Kidney capillary endothelial cell (primary cell): Measurements from ENCODE around the gene SLC25A19.

Experiments used
- DNase-seq: peaks from one replicate; pipeline ENCODE4 v3.0.0-alpha.2; 2018; ENCODE audit warnings: low spot score

The SLC25A19 gene

DNA sequence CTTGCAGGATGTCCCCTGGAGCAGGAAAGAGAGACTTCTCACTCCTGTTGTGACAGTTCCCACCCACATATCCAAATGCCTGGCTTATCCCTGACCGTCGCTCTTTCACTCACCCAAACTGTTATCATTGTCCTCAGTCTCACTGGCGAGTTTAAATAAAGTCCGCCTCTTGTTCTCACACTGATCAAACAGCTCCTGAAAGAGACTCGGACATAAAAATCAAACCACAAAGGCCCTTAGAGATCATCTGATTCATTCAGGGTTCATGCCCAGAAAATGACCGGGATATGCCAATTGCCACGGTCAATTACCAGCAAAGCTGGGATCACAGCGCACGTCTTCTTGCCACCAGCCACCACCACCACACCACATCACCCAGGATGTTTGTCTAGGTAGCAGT, 47.7 kb downstream of the SLC25A19 start:
- no peak for DNase-seq

DNA sequence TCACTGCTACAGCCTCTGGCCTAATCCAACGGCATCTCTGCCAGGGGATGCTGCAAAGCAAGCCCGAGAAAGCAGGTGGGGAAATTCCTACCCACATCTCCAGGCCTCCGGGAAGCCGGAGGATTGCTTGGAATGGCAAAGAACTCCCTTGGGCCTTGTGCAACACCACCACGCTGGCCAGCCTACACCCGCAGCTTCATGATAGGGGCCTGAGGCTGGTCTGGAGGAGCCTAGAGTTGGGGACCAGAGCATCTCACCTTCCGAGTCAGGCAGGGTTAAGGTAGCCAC, 48.1 kb downstream of the SLC25A19 start:
- no peak for DNase-seq

DNA sequence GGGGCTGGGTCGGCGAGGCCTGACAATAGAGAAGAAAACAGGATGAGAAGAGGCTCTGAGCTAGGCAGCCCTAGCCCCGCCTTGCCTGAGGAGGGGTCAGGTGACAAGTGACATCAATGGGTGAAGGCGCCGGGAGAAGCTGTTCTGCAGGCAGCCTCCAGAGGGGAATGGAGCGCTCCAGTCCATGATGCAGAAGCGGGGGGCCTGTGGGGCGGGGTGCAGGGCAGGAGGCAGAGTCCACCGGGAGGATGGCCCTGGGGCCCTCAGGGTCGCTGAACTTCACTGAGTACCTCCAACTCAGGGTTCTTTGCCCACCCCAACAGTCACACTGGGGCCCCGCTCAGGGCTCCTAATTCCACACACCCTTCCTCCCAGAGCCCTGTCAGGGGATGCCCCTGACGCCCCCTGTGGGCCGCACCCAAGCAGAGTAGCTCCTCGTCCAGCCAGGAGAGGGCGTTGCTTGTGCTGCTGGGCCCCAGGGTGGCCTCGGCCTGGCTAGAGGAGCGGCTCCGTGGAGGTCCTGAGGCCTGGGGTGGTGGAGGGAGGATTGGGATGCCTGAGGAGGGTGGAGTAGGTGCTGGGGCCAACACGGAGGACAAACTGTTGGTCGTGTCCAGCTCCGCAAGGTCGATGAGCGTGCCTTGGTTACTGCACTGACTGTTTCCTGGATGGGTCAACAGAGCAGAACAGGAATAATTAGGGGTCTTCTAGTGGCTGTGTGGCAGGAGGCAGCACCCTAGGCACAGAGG, 48.7 kb downstream of the SLC25A19 start:
- peak; percentile 36 for DNase-seq

DNA sequence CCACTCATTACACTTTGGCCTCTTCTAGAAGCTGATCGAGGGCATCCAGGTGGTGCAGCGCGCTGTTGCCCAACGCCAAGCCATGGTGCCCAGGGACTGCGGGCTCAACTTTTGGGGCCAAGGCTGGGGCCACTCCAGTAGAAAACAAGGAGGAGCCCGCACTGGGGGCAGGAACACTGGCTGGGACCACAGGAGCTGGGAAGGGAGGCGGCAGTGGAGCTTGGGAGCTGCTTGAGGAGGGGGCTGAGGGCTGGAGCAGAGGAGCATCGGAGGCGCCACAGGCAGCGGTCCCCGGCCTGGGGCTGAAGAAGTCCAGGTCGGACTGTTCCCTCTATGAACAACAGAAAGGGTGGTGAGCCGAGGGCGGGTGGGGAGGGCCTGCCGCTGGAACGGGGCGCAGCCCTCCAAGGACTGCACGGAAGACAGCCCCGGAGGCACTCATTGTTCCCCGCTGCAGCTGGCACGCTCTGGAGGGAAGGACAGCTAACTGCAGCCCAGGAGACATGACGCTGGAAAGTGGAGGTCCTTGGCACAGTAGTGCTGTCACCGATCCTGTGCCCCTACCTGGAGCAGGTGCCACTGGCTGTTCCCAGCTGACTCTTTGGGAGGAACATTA, 49.3 kb downstream of the SLC25A19 start:
- DNase-seq = no peak

DNA sequence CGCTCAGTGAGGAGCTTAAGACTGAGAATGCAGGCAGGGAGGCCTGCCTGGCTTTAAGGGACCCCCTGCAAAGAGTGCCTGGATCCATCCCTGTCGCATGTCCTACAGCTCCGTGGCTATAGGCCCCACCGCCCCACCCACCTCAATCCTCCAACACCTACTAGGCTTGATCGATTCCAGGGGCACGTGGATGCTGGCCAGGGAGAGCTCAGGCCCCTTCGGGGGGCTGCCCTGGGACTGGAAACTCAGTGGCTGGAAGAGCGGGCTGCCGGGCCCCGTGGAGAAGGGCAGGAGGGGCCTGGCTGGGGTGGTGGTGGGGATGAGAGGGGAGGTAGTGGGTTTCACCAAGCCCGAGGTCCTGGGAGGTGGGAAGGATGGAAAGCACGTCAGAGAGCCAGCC, 50.0 kb downstream of the SLC25A19 start:
- no peak for DNase-seq

DNA sequence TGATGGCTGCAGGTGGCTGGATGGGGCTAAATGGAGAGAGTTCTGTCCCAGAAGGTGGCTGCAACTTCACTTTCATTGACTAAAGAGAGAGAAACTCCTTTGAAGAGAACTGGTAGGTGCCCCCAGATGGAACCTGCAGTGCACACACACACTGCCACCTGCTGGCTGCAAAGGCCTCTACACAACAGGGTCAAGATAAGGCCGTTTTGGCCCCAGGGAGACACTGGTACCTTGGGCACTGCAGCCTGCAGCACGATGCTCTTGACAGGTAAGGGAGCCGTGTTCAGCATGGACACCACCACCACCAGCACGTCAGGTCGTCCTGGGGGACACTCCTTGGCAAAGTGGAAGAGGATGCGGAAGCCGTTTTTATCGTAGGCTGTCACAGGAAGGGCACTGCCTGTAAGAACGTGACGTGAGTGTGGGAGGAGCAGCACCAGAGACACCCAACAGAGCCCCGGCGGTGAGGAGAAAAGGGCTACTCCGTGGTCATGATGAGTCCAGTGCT, 50.5 kb downstream of the SLC25A19 start:
- DNase-seq = peak; percentile 62

DNA sequence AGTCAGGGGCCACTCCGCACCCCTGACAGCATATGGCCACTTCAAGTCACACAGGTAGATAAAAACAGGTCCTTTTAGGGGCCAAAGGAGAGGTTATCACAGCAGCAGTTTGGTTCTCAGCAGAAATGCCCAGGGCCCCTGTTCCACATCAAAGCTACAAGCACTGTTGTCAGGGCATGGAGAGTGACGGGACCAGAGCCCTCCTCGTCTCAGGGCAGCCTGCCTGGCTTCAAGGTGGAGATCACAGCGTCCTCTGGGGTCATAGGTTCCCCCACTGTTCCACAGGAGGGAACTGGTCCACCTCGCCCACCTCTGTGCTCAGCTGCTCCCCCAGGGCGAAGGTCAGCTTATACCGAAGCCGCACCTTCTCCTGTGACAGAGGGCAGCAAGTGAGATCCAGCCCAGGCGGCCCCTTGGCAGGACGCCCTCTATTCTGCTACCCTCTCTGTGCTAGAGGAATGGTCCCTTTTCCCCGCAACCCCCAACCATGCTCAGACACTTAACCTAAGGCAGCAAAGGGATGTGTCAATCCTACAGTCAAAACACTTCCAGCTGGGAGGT, 51.1 kb downstream of the SLC25A19 start:
- no peak for DNase-seq

DNA sequence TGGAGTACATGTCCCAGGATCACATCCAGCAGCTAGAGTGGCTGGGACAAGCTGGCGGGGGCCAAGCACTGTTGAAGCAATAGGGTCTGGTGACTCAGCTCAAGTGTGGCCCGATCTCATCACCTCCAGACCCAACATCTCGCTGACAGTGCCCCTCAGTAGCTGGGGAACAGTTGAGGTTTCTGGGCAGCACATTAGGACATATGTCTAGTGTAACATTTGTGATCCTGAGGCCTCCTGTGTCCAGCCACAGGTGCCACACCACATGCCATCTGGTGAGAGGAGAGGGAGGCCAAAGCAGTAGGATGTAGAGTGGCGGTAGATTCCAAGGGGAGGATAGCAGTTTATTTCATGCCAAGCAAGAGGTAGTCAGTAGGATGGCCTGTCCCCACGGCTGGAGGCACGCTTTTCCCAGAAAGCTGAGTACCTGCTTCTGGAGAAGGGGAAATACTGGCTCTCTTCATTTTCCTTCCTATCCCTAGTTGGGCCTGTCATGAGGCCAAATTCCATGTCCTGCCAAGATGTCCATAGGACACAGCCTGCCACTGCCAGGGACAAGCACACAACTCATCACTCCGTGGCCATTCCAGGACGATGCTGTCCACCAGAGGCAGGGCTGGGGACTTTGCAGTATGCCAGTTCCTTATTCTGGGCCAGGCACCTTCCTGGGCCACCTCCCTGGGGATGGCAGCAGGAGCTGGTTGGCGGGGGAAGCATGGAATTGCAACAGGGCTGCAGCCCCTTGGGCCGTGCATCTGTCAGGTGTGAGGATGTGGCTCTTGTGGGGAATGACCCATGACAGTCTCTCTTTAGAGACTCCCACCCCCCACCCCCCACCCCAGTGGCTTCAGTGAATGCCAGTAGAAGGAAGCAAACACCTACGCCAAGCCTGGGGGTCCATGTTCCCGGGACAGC, 51.9 kb downstream of the SLC25A19 start:
- no peak for DNase-seq

DNA sequence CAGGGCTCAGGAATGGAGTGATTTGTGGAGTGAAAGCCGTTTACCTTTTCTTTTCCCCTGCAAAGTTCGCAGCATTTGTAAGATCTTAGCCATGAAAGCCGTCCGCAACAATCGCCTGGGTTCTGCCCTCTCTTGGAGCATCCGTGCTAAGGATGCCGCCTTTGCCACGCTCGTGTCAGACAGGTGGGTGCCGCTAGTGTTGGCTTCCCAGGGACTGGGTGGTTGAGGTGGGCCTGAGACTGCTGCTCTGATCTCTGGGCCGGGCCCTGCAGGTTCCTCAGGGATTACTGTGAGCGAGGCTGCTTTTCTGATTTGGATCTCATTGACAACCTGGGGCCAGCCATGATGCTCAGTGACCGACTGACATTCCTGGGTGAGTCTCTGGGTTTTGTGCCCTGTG, 56.4 kb downstream of the SLC25A19 start:
- no peak for DNase-seq

DNA sequence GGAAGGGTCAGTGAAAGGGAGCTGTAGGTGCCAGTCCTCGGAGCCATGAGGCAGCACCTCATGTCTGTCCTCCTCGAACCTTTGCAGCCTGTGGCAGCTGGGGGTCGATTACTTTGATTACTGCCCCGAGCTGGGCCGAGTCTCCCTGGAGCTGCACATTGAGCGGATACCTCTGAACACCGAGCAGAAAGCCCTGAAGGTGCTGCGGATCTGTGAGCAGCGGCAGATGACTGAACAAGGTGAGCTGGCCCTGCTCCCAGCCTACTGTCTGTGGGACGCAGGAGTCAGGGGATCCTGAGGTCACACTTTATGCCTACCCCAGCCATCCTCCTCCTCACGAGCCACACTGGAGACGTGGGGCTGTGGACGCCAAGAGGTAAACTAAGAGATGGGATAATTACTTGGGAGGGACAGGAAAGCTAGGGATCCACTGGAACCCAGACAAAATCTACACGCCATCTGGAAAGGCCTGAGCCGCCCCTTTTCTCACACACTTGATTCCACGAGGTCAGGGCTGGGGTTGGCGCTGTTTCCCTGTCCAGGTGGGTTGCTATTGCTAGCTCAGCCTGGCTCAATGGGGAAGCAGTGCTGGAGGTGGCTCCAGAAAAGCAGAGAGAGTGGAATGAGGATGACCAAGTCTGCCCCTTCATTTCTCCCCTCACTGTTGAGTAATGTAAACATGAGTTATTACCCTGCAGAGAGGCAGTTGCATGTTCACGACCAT, 57.3 kb downstream of the SLC25A19 start:
- DNase-seq = no peak

DNA sequence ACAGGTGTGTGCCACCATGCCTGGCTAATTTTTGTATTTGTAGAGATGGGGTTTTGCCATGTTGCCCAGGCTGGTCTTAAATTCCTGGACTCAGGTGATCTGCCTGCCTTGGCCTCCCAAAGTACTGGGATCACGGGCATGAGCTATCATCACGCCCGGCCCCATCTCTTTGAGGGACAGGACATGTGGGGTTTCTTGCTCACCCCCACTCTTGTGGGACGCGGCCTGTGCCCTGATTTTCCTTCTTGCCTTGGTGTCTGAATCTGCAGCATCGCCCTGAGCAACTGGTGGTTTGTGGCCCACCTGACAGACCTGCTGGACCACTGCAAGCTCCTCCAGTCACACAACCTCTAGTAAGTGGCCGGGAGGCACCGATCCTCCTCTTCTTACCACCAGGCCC, 58.2 kb downstream of the SLC25A19 start:
- no peak for DNase-seq

DNA sequence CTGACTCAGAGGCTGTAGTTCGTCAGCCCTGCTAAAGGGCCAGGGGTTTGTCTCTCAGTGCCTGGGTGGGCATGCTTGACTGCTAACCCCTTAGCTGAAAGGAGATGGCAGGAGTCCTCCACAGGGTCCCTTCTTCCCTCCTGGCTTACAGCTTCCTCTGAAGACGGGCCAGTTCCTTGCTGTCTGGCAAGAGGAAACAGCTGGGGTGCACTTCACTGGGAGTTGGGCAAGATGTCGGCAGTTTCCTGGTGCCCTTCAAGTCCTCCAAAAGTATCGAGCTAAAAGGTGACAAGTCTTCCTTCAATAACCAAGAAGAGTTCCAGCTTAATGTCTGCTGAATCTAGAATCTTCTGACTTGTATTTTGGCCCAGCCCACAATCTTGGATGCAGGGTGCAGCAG, 60.4 kb downstream of the SLC25A19 start:
- no peak for DNase-seq

DNA sequence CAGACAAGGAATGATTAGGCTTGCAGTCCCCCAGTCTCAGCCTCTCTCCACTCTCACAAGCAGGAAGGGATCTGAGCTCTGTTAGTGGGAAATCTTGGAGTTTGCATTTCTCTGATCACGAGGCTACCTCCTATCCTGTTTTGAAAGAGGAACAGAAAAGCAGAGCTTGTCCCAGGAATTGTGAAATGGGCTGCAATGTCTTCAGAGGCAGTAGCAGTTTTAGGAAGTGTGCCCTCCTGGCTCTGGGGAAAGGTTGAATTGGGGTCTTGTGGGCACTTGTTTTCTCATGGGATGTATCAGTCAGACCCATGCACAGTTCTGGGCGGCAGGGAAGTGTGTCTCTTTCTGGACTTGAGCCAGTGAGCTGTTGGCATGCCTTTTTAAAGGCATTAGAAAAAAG, 60.9 kb downstream of the SLC25A19 start:
- DNase-seq = no peak

DNA sequence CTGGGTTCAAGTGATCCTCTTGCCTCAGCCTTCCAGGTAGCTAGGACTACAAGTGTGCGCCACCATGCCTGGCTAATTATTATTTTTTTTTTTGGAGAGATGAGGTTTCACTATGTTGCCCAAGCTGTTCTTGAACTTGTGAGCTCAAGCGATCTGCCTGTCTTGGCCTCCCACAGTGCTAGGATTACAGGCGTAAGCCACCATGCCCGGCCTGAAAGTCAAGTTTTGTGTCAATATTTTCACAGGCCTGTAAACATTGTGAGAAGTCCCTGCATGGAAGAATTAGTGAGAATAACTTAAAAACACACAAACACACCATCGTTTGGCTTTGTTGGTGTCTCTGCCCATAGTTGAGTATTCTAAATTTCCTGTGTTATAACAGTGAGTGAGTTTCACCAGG, 61.5 kb downstream of the SLC25A19 start:
- DNase-seq = no peak

DNA sequence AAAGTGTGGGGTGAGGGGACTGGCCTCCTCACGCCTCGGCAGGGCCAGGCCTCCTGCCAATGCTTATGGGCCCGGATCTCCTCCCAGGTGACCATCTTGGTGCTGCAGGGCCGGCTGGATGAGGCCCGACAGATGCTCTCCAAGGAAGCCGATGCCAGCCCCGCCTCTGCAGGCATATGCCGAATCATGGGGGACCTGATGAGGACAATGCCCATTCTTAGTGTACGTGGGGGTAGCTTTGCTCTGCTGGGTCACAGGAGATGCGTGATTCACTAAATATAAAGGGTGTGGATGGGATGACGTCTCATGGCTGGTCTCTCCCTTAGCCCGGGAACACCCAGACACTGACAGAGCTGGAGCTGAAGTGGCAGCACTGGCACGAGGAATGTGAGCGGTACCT, 64.2 kb downstream of the SLC25A19 start:
- no peak for DNase-seq
